H1 (cell line): ENCODE results near the gene AGAP1. TPM values are rescaled to one million over a fixed set of nuclear protein-coding genes. Genes with fewer than 3 reads are reported as not detected.

Experiments
- CTCF ChIA-PET: fragments of 300-600 bp; sonication (Branson Sonifier 250); formaldehyde crosslinking; loops from one replicate; lab custom pipeline; 2021; ENCODE audit not compliant: partially characterized antibody; lab: Charles Lee
- POLR2A ChIA-PET: fragments of 300-600 bp; sonication (Branson Sonifier 250); formaldehyde crosslinking; loops from one replicate; lab custom pipeline; 2021; ENCODE audit warnings: inconsistent platforms; ENCODE audit not compliant: partially characterized antibody; lab: Charles Lee
- DNase-seq, 2 experiments: peaks; one replicate each; pipeline versions ENCODE4 v3.0.0 to v3.0.0-alpha.2; 2010 to 2022; ENCODE audit warnings: low spot score in 2 of 2, low read depth in 1 of 2, mixed read lengths in 1 of 2
- FAIRE-seq: peaks from 2 replicates; lab custom pipeline; 2011; peaks lifted over from hg19 to GRCh38; lab: Jason Lieb, UNC
- H2AFZ ChIP-seq: 2 replicates; pipeline ENCODE4 v1.8.1; 2012; ENCODE audit warnings: low read length, inconsistent platforms
- H2AK5ac ChIP-seq: 2 replicates; pipeline ENCODE4 v1.6.1; 2013; ENCODE audit warnings: low read depth, low read length
- H2BK120ac ChIP-seq: replicated peaks from 2 replicates; pipeline ENCODE3; 2013; ENCODE audit warnings: low read depth, low read length, inconsistent platforms
- H2BK12ac ChIP-seq: 2 replicates; pipeline ENCODE4 v1.6.1; 2013; ENCODE audit warnings: low read depth, low read length
- H2BK15ac ChIP-seq: 2 replicates; pipeline ENCODE4 v1.6.1; 2013; ENCODE audit warnings: low read length
- H2BK20ac ChIP-seq: 2 replicates; pipeline ENCODE4 v1.6.1; 2013; ENCODE audit warnings: low read length
- H2BK5ac ChIP-seq: 2 replicates; pipeline ENCODE4 v1.6.1; 2013; ENCODE audit warnings: low read depth, low read length
- H3K14ac ChIP-seq: 2 replicates; pipeline ENCODE4 v1.6.1; 2013; ENCODE audit warnings: inconsistent platforms; ENCODE audit not compliant: insufficient read length
- H3K18ac ChIP-seq: 2 replicates; pipeline ENCODE4 v1.6.1; 2013; ENCODE audit warnings: low read length; ENCODE audit errors: extremely low read depth
- H3K23ac ChIP-seq: 2 replicates; pipeline ENCODE4 v1.6.1; 2013; ENCODE audit warnings: inconsistent platforms; ENCODE audit not compliant: insufficient read length
- H3K23me2 ChIP-seq: 2 replicates; pipeline ENCODE4 v1.6.1; 2013; ENCODE audit warnings: low read depth, low read length
- H3K27ac ChIP-seq: 2 replicates; pipeline ENCODE4 v1.6.1; 2011; ENCODE audit warnings: low read depth, low read length, inconsistent platforms
- H3K27me3 ChIP-seq, 4 experiments: replicated peaks in 1 of 4; 1 replicate in 1 of 4; 2 replicates in 3 of 4; pipeline versions ENCODE4 v1.6.1 to v1.8.1; 2011 to 2013; ENCODE audit warnings: low read length in 3 of 4, mild to moderate bottlenecking in 3 of 4, inconsistent platforms in 2 of 4, mixed read lengths in 2 of 4, moderate library complexity in 1 of 4; ENCODE audit not compliant: control insufficient read depth in 3 of 4, insufficient read depth in 3 of 4; ENCODE audit errors: extremely low read depth in 1 of 4
- H3K36me3 ChIP-seq, 4 experiments: 2 replicates each; pipeline versions ENCODE4 v1.6.1 to v1.8.1; 2011 to 2013; ENCODE audit warnings: mild to moderate bottlenecking in 4 of 4, low read length in 3 of 4, moderate library complexity in 2 of 4, control low read depth in 1 of 4, inconsistent platforms in 1 of 4; ENCODE audit not compliant: insufficient read depth in 4 of 4, control insufficient read depth in 2 of 4
- H3K4ac ChIP-seq: replicated peaks from 2 replicates; pipeline ENCODE3; 2013; ENCODE audit warnings: low read length, low read depth, mixed read lengths, inconsistent platforms; ENCODE audit not compliant: insufficient read length
- H3K4me1 ChIP-seq, 4 experiments: replicated peaks in 1 of 4; 1 replicate in 1 of 4; 2 replicates in 3 of 4; pipeline versions ENCODE4 v1.6.1 to v1.8.1; 2011 to 2013; ENCODE audit warnings: low read length in 3 of 4, inconsistent platforms in 2 of 4, mixed read lengths in 1 of 4; ENCODE audit not compliant: insufficient read depth in 4 of 4, control insufficient read depth in 3 of 4
- H3K4me2 ChIP-seq, 2 experiments: 2 replicates each; pipeline versions ENCODE4 v1.6.1 to v1.8.1; 2011 to 2013; ENCODE audit warnings: low read depth in 2 of 2, low read length in 2 of 2, control low read depth in 1 of 2, inconsistent platforms in 1 of 2, mild to moderate bottlenecking in 1 of 2; ENCODE audit not compliant: insufficient read depth in 1 of 2
- H3K4me3 ChIP-seq, 4 experiments: fragments of 200-600, 300-600 bp in 1 of 4; sonication (generic), shearing (Covaris generic), sonication (Bioruptor Twin) in 1 of 4; 2 replicates each; pipeline versions ENCODE4 v1.5.1 to v1.8.1; 2011 to 2016; ENCODE audit warnings: low read length in 4 of 4, low read depth in 3 of 4, control low read depth in 2 of 4, inconsistent platforms in 2 of 4, mild to moderate bottlenecking in 2 of 4, mixed read lengths in 1 of 4, moderate library complexity in 1 of 4; ENCODE audit not compliant: insufficient read depth in 2 of 4; ENCODE audit errors: extremely low read depth in 1 of 4
- H3K56ac ChIP-seq: replicated peaks from 2 replicates; pipeline ENCODE3; 2013; ENCODE audit warnings: low read depth, mild to moderate bottlenecking, mixed read lengths, low read length, inconsistent platforms; ENCODE audit not compliant: insufficient read length
- H3K79me1 ChIP-seq: 2 replicates; pipeline ENCODE4 v1.6.1; 2013; ENCODE audit warnings: low read depth, low read length, control low read depth
- H3K79me2 ChIP-seq, 2 experiments: 2 replicates each; pipeline versions ENCODE4 v1.6.1 to v1.8.1; 2012 to 2013; ENCODE audit warnings: low read length in 2 of 2, mild to moderate bottlenecking in 2 of 2, inconsistent platforms in 1 of 2; ENCODE audit not compliant: insufficient read depth in 2 of 2, control insufficient read depth in 1 of 2
- H3K9ac ChIP-seq, 4 experiments: replicated peaks in 1 of 4; 1 replicate in 1 of 4; 2 replicates in 3 of 4; pipeline versions ENCODE4 v1.6.1 to v1.8.1; 2011 to 2013; ENCODE audit warnings: low read depth in 3 of 4, low read length in 3 of 4, control low read depth in 2 of 4, mild to moderate bottlenecking in 2 of 4, moderate library complexity in 2 of 4, inconsistent platforms in 1 of 4; ENCODE audit errors: extremely low read depth in 1 of 4
- H3K9me3 ChIP-seq, 2 experiments: 2 replicates each; pipeline versions ENCODE4 v1.6.1 to v1.8.1; 2012 to 2013; ENCODE audit warnings: mild to moderate bottlenecking in 2 of 2, moderate library complexity in 2 of 2, control low read depth in 1 of 2, inconsistent platforms in 1 of 2, low read depth in 1 of 2, low read length in 1 of 2, mixed read lengths in 1 of 2; ENCODE audit not compliant: insufficient read depth in 2 of 2
- H4K20me1 ChIP-seq, 2 experiments: replicated peaks in 1 of 2; 2 replicates each; pipeline versions ENCODE3 to v1.8.1; 2011 to 2013; ENCODE audit warnings: inconsistent platforms in 2 of 2, low read length in 2 of 2, mild to moderate bottlenecking in 1 of 2; ENCODE audit not compliant: insufficient read depth in 2 of 2, control insufficient read depth in 1 of 2
- H4K5ac ChIP-seq: 2 replicates; pipeline ENCODE4 v1.6.1; 2013; ENCODE audit warnings: low read length, low read depth, mixed read lengths, inconsistent platforms; ENCODE audit not compliant: insufficient read length
- H4K8ac ChIP-seq: 2 replicates; pipeline ENCODE4 v1.8.0; 2013; ENCODE audit warnings: mild to moderate bottlenecking, moderate library complexity, low read length, inconsistent platforms; ENCODE audit not compliant: insufficient read depth; ENCODE audit errors: extremely low read depth
- H4K91ac ChIP-seq: replicated peaks from 2 replicates; pipeline ENCODE3; 2013; ENCODE audit warnings: low read length, mixed read lengths, inconsistent platforms; ENCODE audit not compliant: insufficient read length
- CREB1 ChIP-seq: IDR thresholded peaks from 2 replicates; pipeline ENCODE4 v1.6.1; 2012; ENCODE audit warnings: inconsistent platforms
- GTF2F1 ChIP-seq: IDR thresholded peaks from 2 replicates; pipeline ENCODE4 v1.6.1; 2012; ENCODE audit warnings: low read depth, low read length, improper control_type of control experiment, borderline replicate concordance
- JUND ChIP-seq: IDR thresholded peaks from 2 replicates; pipeline ENCODE4 v1.6.1; 2011; ENCODE audit warnings: mild to moderate bottlenecking, improper control_type of control experiment, low read length
- POU5F1 ChIP-seq: IDR thresholded peaks from 2 replicates; pipeline ENCODE4 v1.6.1; 2011; ENCODE audit warnings: low read depth, mild to moderate bottlenecking, low read length, moderate library complexity
- RBBP5 ChIP-seq: IDR thresholded peaks from 2 replicates; pipeline ENCODE4 v1.7.1; 2012; ENCODE audit warnings: low read depth, mild to moderate bottlenecking, inconsistent platforms, low read length, moderate library complexity, borderline replicate concordance
- RNF2 ChIP-seq: fragments of 200-900, 300-1000 bp; sonication (generic); IDR thresholded peaks from 2 replicates; pipeline ENCODE4 v1.7.1; 2016; ENCODE audit warnings: borderline replicate concordance, low read depth, mild to moderate bottlenecking, antibody characterized with exemption, low read length; ENCODE audit not compliant: poor library complexity, severe bottlenecking; ENCODE audit errors: missing control alignments
- RXRA ChIP-seq: IDR thresholded peaks from 2 replicates; pipeline ENCODE4 v1.6.1; 2011; ENCODE audit warnings: low read depth, mild to moderate bottlenecking, low read length, moderate library complexity; ENCODE audit not compliant: insufficient read depth
- SIN3A ChIP-seq, 2 experiments: IDR thresholded peaks in 1 of 2; conservative IDR thresholded peaks in 1 of 2; 2 replicates each; pipeline ENCODE4 v1.6.1; 2011 to 2012; ENCODE audit warnings: low read length in 2 of 2, improper control_type of control experiment in 1 of 2, low read depth in 1 of 2, mild to moderate bottlenecking in 1 of 2
- WGBS, 2 experiments: shearing (Covaris generic) in 1 of 2; methylation state at CpG; one replicate each; pipeline versions ENCODE4 v1.1.6 to v1.1.7; 2013 to 2015; ENCODE audit warnings: low lambda C conversion rate in 2 of 2, mixed read lengths in 2 of 2, inconsistent platforms in 1 of 2, low coverage in 1 of 2, missing lambda C conversion rate in 1 of 2; ENCODE audit not compliant: insufficient replicate concordance in 2 of 2, insufficient coverage in 1 of 2, insufficient read length in 1 of 2; ENCODE audit errors: extremely low coverage in 1 of 2, missing lambda C conversion rate in 1 of 2; 5-methylcytosine and 5-hydroxymethylcytosine counted together
- polyA plus RNA-seq, 7 experiments: library from polyadenylated mRNA; depleted of rRNA in 3 of 7; stranded (reverse) in 5 of 7; unstranded in 2 of 7; fragments of >200 nt in 5 of 7; fragments of 200-250 nt in 2 of 7; gene quantifications; 1 replicate in 5 of 7; 2 replicates in 1 of 7; 4 replicates in 1 of 7; pipeline versions ENCODE4 v1.2.1 to v1.2.3, GENCODE V29; 2011 to 2013; ENCODE audit warnings: missing spikeins in 2 of 7, mixed read lengths in 2 of 7
- total RNA-seq: library from RNA; stranded (reverse); fragmentation: NEBNext Ultra II Directional; extraction: Animal tissue kit (Norgen Biotek cat#: 25700); gene quantifications from 2 replicates; pipeline ENCODE4 v1.2.1, GENCODE V29; 2021
- TF ChIP-seq, protein P1 (sequence below): IDR thresholded peaks from 2 replicates; pipeline ENCODE4 v1.6.1; 2012; ENCODE audit warnings: inconsistent platforms

The AGAP1 gene
- total and polyA plus RNA-seq, 2 of the 8 experiments (the other 6 are each of a cell fraction or from before 2014, with no cell fraction given) = 18.1 to 39.4 TPM

DNA sequence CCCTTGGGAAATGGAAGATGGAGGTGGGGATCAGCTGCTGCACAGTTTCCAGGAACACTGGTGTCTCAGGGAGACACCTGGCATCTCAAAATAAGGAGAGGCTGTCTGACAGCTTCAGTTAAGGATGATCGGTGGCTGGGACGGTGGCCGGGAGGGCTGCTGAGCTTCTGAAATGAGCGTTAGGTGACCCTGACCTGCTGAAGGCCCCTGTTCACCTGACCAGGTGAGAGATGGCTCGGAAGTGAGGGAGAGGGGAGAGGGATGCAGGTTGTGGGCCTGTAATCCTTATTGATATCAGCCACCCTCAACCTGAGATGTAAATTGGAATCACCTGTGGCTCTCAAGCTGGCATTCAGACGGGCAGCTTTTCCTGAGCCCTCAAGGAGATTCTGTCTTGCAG, 99.0 kb downstream of the AGAP1 start:
- Histone ChIP-seq H3K27ac (no peak overlapping the region), H3K18ac (no peak overlapping the region), H2BK20ac (no peak overlapping the region)
- CTCF ChIA-PET = interaction anchor here (0.6 to 6.1 kb wide), 37 partner anchors 10 to 602 kb away, joined by 3 to 111 read pairs (median 3); no protein-coding TSS in a partner anchor
- no peak for TF ChIP-seq RXRA
- TF ChIP-seq JUND = no peak
- TF ChIP-seq, protein P1, sequence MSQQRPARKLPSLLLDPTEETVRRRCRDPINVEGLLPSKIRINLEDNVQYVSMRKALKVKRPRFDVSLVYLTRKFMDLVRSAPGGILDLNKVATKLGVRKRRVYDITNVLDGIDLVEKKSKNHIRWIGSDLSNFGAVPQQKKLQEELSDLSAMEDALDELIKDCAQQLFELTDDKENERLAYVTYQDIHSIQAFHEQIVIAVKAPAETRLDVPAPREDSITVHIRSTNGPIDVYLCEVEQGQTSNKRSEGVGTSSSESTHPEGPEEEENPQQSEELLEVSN = no peak
- no peak for TF ChIP-seq GTF2F1
- TF ChIP-seq RBBP5 = no peak
- no peak for TF ChIP-seq RNF2
- TF ChIP-seq CREB1 = no peak
- TF ChIP-seq POU5F1 = no peak
- no peak for TF ChIP-seq SIN3A (conservative IDR thresholded peaks at IDR 0.05 in 1 of 2, IDR thresholded peaks at IDR 0.05 in 1 of 2; ENCODE audit: low read depth in 1 of 2, low read length in 2 of 2)
- TF ChIP-seq, all 59 proteins: peak for 0
- H2BK12ac ChIP-seq = no peak overlapping the region
- DNase-seq = no peak
- no peak overlapping the region for H3K4me3 ChIP-seq
- H3K56ac ChIP-seq = no peak overlapping the region
- no peak overlapping the region for H2AFZ ChIP-seq
- H3K4ac ChIP-seq = no peak overlapping the region
- POLR2A ChIA-PET = interaction anchor here (0.8 kb wide), 1 partner anchor 14 kb away, joined by 3 read pairs; no protein-coding TSS in a partner anchor
- H3K9me3 ChIP-seq = no peaks in the 10 kb centered on the region
- no peak overlapping the region for H4K5ac ChIP-seq
- no peak overlapping the region for H3K9ac ChIP-seq
- H3K27me3 ChIP-seq = no peaks in the 10 kb centered on the region
- peaks cover 14 to 16% of the 10 kb centered on the region in 2 experiments for H4K20me1 ChIP-seq
- no peak overlapping the region for H3K23ac ChIP-seq
- H4K91ac ChIP-seq = no peak overlapping the region
- H4K8ac ChIP-seq = no peak overlapping the region
- H3K4me2 ChIP-seq = no peak overlapping the region
- H3K23me2 ChIP-seq = no peaks in the 10 kb centered on the region
- peaks cover 5% of the 10 kb centered on the region; the same call in 1 of the 2 replicates for H3K79me1 ChIP-seq
- H2BK120ac ChIP-seq = no peak overlapping the region
- no peak for FAIRE-seq
- no peak overlapping the region for H2BK5ac ChIP-seq
- no peaks in the 10 kb centered on the region for H3K36me3 ChIP-seq
- 79% methylated on average over 6 of the region's 6 CpGs; no CpG with 5 or more reads in 1 of the 2 experiments for WGBS, 2 experiments
- no peak overlapping the region for H2BK15ac ChIP-seq
- H3K4me1 ChIP-seq = peaks cover 0 to 2% (median 0%) of the 10 kb centered on the region in 4 experiments; a peak in 1 of 7 replicates
- H2AK5ac ChIP-seq = no peak overlapping the region
- no peak overlapping the region for H3K14ac ChIP-seq
- peaks cover 0 to 35% of the 10 kb centered on the region in 2 experiments; a peak in 1 of 4 replicates for H3K79me2 ChIP-seq
